Measurements from ENCODE around the gene GPLD1. TPM values are rescaled to one million over a fixed set of nuclear protein-coding genes. Genes with fewer than 3 reads are reported as not detected.
"Not testable (repeated sequence)": the region's sequence is repeated elsewhere in the genome, so short reads cannot be mapped to it uniquely, and the experiment has no call there.

GPLD1 gene
- total RNA-seq, 2 experiments from 2014 or later, result 0.48 to 0.57 TPM

DNA sequence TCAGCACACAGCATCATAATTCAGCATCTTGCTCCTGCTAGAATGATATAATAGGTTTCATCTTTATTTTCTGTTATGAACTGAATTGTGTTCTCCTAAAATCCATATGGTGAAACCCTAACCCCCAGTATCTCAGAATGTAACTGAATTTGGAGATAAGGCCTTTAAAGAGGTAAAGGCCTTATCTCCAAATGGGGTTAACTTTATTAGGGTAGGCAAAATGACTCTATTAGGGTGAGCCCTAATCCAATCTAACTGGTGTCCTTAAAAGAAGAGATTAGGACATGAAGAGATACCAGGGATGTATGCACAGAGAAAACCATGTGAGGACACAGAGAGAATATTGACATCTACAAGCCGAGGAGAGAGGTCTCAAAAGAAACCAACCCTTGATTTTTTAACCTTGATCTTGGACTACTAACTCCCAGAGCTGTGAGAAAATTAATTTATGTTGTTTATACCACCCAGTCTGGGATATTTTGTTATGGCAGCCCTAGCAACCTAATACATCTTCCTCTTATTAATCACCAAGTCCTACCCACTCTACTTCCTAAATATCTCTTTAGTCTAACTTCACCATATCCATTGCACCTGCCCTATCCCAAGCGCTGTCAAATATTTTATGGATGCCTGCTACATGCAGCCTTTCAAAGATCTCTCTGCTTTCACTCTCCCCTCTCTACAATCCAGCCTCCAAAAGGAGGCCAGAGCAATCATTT is 95.2 kb downstream of the GPLD1 start:
- ChIA-PET POLR2A (no interaction called here), CTCF (interaction anchor here (0.6 kb wide), 1 partner anchor 18 kb away, joined by 3 read pairs; no protein-coding TSS in a partner anchor)

- ChIA-PET POLR2A (no interaction called here), CTCF (no interaction called here)
Observed at GRCh38 chr6:24391756-24392405, 97.5 kb downstream of the GPLD1 start.

GRCh38 chr6:24391208-24391607 is 98.2 kb downstream of the GPLD1 start:
- ChIA-PET CTCF (no interaction called here), POLR2A (no interaction called here)

GRCh38 chr6:24387818-24388217 is 101.6 kb downstream of the GPLD1 start:
- POLR2A ChIA-PET, result no interaction called here
- CTCF ChIA-PET, result no interaction called here

GRCh38 chr6:24385536-24386269 is 103.7 kb downstream of the GPLD1 start:
- ChIA-PET CTCF (no interaction called here), POLR2A (no interaction called here)

DNA sequence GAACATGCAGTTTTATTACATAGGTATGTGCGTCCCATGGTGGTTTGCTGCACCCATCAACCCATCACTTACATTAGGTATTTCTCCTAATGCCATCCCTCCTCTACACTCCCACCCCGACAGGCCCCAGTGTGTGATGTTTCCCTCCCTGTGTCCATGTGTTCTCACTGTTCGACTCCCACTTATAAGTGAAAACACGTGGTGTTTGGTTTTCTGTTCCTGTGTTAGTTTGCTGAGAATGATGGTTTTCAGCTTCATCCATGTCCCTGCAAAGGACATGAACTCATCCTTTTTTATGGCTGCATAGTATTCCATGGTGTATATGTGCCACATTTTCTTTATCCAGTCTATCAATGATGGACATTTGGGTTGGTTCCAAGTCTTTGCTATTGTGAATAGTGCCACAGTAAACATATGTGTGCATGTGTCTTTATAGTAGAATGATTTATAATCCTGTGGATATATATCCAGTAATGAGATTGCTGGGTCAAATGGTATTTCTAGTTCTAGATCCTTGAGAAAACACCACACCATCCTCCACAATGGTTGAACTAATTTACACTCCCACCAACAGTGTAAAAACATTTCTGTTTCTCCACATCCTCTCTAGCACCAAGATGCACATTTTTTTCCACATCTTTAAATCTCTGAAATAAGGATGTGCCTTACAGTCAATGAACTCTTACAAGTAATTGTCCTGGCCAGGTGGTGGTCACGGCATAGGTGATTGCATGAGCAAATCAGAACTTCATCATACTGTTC is 104.8 kb downstream of the GPLD1 start:
- POLR2A ChIA-PET, result not testable (repeated sequence)

DNA sequence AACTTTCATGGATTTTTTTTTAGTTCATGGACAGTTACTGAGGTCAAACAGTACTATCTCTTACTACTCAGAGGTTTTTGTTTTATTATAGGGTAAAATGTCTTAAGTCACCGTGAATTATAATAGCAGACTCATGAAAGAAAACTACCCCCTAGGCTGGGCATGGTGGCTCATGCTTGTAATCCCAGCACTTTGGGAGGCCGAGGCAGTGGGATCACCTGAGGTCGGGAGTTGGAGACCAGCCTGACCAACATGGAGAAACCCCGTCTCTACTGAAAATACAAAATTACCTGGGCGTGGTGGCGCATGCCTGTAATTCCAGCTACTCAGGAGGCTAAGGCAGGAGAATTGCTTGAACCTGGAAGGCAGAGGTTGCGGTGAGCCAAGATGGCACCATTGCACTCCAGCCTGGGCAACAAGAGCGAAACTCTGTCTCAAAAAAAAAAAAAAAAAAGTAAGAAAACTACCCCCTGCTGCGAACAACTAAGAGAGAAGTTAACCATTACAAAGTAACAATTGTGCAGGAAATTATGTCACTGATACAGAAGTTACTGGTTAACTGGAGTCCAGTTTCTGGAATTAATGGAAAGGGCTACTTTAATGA is 106.4 kb downstream of the GPLD1 start:
- POLR2A ChIA-PET, CTCF ChIA-PET: not testable (repeated sequence)

More for the DNA sequence above, 104.8 kb downstream of the GPLD1 start:
- CTCF ChIA-PET, result not testable (repeated sequence)

DNA sequence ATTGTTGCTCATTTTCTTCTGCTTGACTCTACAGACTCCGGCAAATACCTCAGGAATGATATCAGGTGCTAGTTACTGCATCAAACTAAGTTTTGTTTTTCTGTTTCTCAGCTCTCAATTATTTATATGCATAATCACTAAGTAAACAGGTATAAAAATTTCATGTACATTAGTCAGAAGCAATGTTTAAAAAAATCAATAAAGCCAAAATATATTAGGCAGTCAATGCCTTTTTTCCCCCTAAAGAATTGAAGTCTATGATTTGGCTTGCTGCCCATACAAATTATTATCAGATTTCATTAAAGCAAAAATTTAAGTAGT is 107.2 kb downstream of the GPLD1 start:
- ChIA-PET POLR2A (no interaction called here), CTCF (no interaction called here)

DNA sequence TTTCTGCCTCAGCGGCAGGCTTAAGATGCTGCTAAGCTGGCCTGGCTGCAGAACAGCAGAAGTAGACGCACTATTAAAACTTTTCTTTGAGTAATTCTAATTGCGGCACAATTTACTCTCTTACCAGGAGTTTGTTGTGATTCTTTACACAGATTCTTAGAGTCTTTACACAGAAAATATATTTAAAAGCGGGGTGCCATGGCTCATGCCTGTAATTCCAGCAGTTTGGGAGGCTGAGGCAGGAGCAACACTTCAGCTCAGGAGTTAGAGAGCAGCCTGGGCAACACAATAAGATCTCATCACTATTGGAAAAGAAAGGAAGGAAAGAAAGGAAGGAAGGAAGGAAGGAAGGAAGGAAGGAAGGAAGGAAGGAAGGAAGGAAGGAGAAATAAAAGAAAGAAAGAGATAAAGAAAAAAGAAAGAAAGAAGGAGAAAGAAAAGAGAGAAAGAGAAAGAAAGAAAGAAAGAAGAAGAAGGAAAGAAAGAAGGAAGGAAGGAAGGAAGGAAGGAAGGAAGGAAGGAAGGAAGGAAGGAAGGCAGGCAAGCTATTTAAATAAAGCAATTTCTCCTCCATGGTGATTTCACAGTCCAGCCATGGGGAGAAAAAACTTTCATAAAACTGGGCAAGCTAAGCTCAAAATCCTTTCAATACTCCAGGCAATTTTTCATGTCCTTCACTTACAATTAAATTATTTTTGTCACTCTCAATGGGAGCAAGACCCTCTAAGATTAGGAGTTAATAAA is 107.7 kb downstream of the GPLD1 start:
- POLR2A ChIA-PET, result no interaction called here
- CTCF ChIA-PET, result no interaction called here

DNA sequence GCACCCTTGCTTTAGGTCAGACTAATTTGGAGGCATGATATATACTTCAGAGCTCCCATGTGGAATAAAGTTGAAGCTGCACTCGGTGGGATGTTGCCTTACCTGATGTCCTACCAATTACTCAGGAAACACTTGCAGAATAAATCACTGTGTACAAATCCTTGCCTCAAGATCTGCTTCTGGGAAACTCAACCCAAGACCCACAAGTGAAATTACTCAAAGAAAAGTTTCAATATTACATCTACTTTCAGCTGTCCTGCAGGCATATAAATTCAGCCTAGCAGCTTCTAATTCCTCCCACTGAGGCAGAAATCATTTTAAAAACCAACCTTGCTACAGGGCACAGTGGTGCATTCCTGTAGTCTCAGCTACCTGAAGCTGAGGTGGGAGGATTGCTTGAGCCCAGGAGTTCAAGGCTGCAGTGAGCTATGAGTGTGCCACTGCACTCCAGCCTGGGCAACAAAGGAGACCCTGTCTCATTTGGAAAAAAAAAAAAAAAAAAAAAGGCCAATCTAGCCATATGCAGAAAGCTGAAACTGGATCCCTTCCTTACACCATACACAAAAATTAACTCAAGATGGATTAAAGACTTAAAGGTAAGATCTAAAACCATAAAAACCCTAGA is 110.8 kb downstream of the GPLD1 start:
- POLR2A ChIA-PET, result no interaction called here

More for the DNA sequence above, 110.8 kb downstream of the GPLD1 start:
- CTCF ChIA-PET, result interaction anchor here (1.0 kb wide), 1 partner anchor 96 kb away, joined by 3 read pairs; no protein-coding TSS in a partner anchor

Other genes starting within 250 kb of the GPLD1 start
- under 1 TPM in 1 of 2 experiments, not detected in 1; 0.27 TPM for gene DCDC2, start 131.5 kb downstream of the GPLD1 start, total RNA-seq
- 10 to 100 TPM; 31.6 to 32.0 TPM for gene MRS2, start 86.6 kb downstream of the GPLD1 start, total RNA-seq
- gene ALDH5A1, start 5.4 kb upstream of the GPLD1 start, total RNA-seq, result 10 to 100 TPM; 14.7 to 16.1 TPM
- gene KIAA0319, start 156.6 kb upstream of the GPLD1 start, total RNA-seq, result under 1 TPM; 0.04 to 0.06 TPM
- gene TDP2, start 177.3 kb upstream of the GPLD1 start, total RNA-seq, result 10 to 100 TPM; 44.6 to 44.8 TPM
- 10 to 100 TPM; 24.3 to 24.4 TPM for gene ACOT13, start 177.5 kb upstream of the GPLD1 start, total RNA-seq
- gene C6orf62, start 229.6 kb upstream of the GPLD1 start, total RNA-seq, result 10 to 100 TPM; 94.2 to 98.3 TPM

Measured in activated CD8-positive, alpha-beta memory T cell treated with anti-CD3 and anti-CD28 coated beads for 36 hours (primary cell).